ENCODE results near the gene ASB18. TPM values are rescaled to one million over a fixed set of nuclear protein-coding genes. Genes with fewer than 3 reads are reported as not detected.

The ASB18 gene
- total RNA-seq, 2 donors from 2014 or later: 1.9 to 7.6 TPM

DNA sequence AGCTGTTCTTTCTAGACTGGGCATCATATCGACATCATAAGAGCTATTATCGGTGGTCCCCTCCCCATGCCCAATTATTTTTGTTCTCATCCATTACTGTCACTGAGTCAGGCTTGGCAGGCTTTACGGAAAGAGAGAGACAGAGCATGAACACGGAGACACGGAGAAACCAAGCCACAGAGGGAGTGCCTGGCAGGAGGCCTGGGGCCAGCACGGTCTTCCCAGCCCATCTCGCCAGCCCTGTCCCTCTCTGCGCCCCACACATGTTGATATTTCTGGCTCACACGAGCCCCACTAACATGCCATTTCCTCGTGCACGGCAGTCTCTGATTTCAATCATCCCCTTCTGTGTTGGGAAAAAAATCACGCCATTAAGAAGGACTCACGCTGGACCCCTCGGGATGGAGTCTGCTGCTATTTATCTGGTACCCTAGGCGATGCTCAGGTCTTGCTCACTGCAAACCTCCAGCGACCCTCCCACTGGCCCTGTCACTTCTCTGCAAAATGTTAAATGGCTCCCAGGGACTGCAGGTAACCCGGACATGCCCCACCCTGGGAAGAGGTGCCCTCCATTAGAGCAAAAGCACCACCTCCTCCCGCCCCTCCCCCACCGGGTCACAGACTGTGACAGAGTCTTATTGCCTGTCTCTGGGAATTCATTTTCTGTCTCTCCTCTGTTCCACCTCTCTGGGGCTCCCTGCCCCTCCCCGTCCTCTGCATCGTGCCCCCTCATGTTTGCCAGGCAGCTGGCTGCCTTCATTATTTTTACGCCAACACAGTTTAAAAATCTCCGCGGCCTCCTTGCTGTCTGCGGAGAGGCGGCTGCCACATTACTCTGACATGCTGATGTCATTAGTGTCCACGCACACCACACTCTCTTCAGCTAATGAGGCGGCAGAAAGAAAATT lies 55.9 kb downstream of the ASB18 start:
- Histone ChIP-seq H3K4me3 (no peak overlapping the region), H3K4me1 (no peaks in the 10 kb centered on the region), H3K27ac (no peak overlapping the region), H3K9me3 (peaks cover 0 to 14% of the 10 kb centered on the region in 2 donors), H3K36me3 (no peaks in the 10 kb centered on the region), H3K27me3 (no peaks in the 10 kb centered on the region)
- TF ChIP-seq, protein P1, sequence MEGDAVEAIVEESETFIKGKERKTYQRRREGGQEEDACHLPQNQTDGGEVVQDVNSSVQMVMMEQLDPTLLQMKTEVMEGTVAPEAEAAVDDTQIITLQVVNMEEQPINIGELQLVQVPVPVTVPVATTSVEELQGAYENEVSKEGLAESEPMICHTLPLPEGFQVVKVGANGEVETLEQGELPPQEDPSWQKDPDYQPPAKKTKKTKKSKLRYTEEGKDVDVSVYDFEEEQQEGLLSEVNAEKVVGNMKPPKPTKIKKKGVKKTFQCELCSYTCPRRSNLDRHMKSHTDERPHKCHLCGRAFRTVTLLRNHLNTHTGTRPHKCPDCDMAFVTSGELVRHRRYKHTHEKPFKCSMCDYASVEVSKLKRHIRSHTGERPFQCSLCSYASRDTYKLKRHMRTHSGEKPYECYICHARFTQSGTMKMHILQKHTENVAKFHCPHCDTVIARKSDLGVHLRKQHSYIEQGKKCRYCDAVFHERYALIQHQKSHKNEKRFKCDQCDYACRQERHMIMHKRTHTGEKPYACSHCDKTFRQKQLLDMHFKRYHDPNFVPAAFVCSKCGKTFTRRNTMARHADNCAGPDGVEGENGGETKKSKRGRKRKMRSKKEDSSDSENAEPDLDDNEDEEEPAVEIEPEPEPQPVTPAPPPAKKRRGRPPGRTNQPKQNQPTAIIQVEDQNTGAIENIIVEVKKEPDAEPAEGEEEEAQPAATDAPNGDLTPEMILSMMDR (IDR thresholded peaks at IDR 0.05): no peak
- DNase-seq (ENCODE audit: low spot score): peak; percentile 7

DNA sequence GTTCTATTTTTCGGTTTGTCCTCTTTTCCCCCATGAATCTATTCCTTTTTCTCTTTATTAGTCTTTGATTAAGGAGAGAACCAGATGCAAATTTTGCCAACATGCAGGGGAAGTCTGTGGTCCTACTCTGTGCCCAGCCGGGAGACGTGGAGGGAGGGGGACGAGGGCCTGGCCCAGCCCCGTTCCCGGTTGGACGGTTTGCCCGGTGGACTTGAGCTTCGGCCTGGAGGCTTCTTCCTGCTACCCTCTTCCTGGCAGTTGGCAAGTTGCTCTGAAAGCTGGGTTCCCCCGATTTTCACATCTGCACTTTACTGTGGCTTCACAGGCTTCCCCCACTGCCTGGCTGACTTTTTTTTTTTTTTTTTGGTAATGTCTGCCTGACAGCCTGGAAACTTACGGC lies 56.7 kb downstream of the ASB18 start:
- Histone ChIP-seq H3K36me3 (no peaks in the 10 kb centered on the region), H3K4me1 (no peaks in the 10 kb centered on the region), H3K4me3 (no peak overlapping the region), H3K9me3 (peaks cover 0 to 14% of the 10 kb centered on the region in 2 donors), H3K27me3 (no peaks in the 10 kb centered on the region), H3K27ac (no peak overlapping the region)
- peak; percentile 40 for DNase-seq (ENCODE audit: low spot score)
- TF ChIP-seq, protein P1 (IDR thresholded peaks at IDR 0.05): no peak

DNA sequence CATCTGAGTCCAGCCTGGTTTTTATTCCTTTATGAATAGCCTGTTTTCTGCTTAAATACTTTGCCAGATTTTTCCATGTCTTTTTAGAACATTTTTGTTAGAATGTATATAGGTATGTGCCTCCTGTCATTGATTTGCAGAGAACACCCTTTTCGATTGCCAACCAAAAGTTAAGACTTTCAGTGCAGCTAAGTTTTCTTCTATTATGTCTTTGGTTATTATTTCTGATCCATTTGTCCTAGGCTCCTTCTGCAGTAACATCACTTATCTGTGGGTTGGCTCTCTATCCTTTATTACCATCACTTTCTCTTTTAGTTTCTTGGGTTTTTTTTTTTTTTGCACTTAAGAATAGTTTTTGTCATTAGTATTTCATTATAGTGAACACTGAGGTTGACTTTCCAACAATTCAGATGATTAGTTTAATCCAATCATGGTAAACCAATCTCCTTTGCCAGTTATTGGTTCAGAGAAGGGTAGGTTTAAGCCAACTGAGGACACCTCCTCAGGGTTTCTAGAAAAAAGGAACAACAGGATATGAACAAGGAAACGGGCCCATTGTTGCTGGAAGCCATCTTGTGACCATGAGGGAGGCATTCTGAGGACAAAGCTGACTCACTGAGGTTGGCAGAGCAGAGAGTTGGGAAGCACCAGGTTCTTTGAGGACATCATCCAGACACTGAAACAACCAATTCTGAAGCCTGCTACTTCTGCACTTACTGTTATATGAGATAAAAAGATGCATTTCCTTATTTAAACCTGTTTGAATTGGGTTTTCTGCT lies 58.1 kb downstream of the ASB18 start:
- no peaks in the 10 kb centered on the region for H3K4me1 ChIP-seq
- no peak overlapping the region for H3K27ac ChIP-seq
- DNase-seq (ENCODE audit: low spot score): no peak

DNA sequence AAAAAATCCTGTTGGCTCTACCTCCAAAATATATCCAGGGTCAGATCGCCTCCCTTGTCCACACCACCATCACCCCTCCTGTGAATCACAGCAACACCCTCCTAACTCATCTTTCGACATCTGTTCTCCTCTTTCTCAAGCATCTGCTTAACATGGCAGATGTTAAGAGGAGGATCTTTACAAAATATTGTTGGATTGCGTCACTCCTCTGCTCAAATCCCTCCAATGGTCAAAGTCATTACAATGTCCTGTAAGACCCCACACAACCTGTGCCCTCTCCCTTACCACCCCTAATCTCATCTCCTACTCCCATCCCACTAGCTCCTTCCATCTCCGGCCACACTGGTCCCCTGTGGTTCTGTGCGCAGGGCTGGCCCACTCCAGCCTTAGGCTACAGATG lies 59.3 kb downstream of the ASB18 start:
- Histone ChIP-seq H3K27me3 (no peaks in the 10 kb centered on the region), H3K9me3 (peaks cover 0 to 14% of the 10 kb centered on the region in 2 donors), H3K4me3 (no peak overlapping the region), H3K36me3 (no peaks in the 10 kb centered on the region), H3K27ac (no peak overlapping the region), H3K4me1 (no peaks in the 10 kb centered on the region)
- DNase-seq (ENCODE audit: low spot score): no peak
- TF ChIP-seq, protein P1 (IDR thresholded peaks at IDR 0.05): no peak

More for the DNA sequence above, 58.1 kb downstream of the ASB18 start:
- Histone ChIP-seq H3K27me3 (no peaks in the 10 kb centered on the region), H3K36me3 (no peaks in the 10 kb centered on the region), H3K4me3 (no peak overlapping the region), H3K9me3 (peaks cover 0 to 14% of the 10 kb centered on the region in 2 donors)
- TF ChIP-seq, protein P1 (IDR thresholded peaks at IDR 0.05): no peak

DNA sequence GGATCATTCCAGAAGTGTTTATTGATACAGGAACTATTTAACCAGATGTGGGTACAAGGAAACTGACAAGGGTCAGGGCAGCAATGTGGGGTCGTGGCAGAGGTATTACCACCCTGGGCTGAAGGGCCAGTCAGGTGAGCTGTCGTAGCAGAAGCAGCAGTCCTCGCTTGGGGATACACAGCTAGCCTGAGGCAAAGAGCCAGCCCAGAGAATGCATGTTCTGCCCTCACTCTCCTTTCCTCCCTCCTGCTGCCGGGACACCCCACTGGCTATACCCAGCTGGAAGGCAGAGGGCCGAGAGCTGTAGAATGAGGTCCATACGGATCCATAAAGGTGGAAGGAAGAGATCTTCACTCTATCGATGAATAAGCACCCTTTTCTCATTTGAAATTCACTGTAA lies 63.8 kb downstream of the ASB18 start:
- no peaks in the 10 kb centered on the region for H3K36me3 ChIP-seq
- no peak overlapping the region for H3K27ac ChIP-seq
- no peaks in the 10 kb centered on the region for H3K4me1 ChIP-seq
- H3K4me3 ChIP-seq: no peak overlapping the region
- DNase-seq (ENCODE audit: low spot score): no peak
- peaks cover 0 to under 1% of the 10 kb centered on the region in 2 donors for H3K9me3 ChIP-seq
- TF ChIP-seq, protein P1 (IDR thresholded peaks at IDR 0.05): no peak
- H3K27me3 ChIP-seq: no peaks in the 10 kb centered on the region
